Right lobe of liver (tissue), 6 donors: Measurements from ENCODE around the gene ATP1A1. TPM values are rescaled to one million over a fixed set of nuclear protein-coding genes. Genes with fewer than 3 reads are reported as not detected.

ENCODE experiments used
- ATAC-seq, 4 donors: fragments of 200-7000 bp; cut with Tn5 transposase; one replicate each; pipeline ENCODE4 v1.9.1; 2020; ENCODE audit warnings: mild to moderate bottlenecking in 4 of 4, moderate library complexity in 4 of 4
- DNase-seq, 3 donors: peaks; one replicate each; pipeline ENCODE4 v3.0.0-alpha.2; 2020
- H3K27ac ChIP-seq, 3 donors: fragments of 200-600 bp; one replicate each; pipeline ENCODE4 v1.8.0; 2022
- H3K27me3 ChIP-seq, 2 donors: fragments of 200-600 bp; one replicate each; pipeline ENCODE4 v1.8.0; 2022
- H3K36me3 ChIP-seq, 4 donors: fragments of 200-600 bp; sonication (generic) in 1 of 4; one replicate each; pipeline versions ENCODE4 v1.5.1 to v1.8.0; 2017 to 2022; ENCODE audit warnings: control low read depth in 1 of 4
- H3K4me1 ChIP-seq, 4 donors: fragments of 200-600 bp; sonication (generic) in 1 of 4; one replicate each; pipeline versions ENCODE4 v1.5.1 to v1.8.0; 2017 to 2022; ENCODE audit warnings: control low read depth in 1 of 4
- H3K4me3 ChIP-seq, 3 donors: fragments of 200-600 bp; one replicate each; pipeline ENCODE4 v1.8.0; 2022
- H3K9me3 ChIP-seq, 4 donors: fragments of 200-600 bp; sonication (generic) in 1 of 4; one replicate each; pipeline versions ENCODE4 v1.5.1 to v1.8.0; 2017 to 2022; ENCODE audit warnings: control low read depth in 1 of 4
- POLR2A ChIP-seq: fragments of 450-650 bp; IDR thresholded peaks from one replicate; pipeline ENCODE4 v1.6.1; 2017; ENCODE audit warnings: antibody characterized with exemption, mild to moderate bottlenecking
- WGBS: methylation state at CpG from one replicate; pipeline ENCODE4 v1.1.6; 2018; ENCODE audit warnings: low coverage, low lambda C conversion rate; ENCODE audit not compliant: insufficient coverage; ENCODE audit errors: missing lambda C conversion rate; 5-methylcytosine and 5-hydroxymethylcytosine counted together
- intact Hi-C, 2 donors: fragments of 100-400 bp; cut with DNase I; formaldehyde crosslinking; loops; one replicate each; pipeline versions ENCODE4 v1.11.2 to v1.14.1; 2022
- total RNA-seq, 6 experiments: library from RNA; depleted of rRNA in 2 of 6; stranded (reverse); fragments of >200 nt in 2 of 6; fragmentation: NEBNext Ultra II Directional in 3 of 6; extraction: Animal tissue kit (Norgen Biotek cat#: 25700) in 3 of 6; gene quantifications; one replicate each; pipeline versions ENCODE4 v1.1.0 to v1.2.4, GENCODE V29; 2016 to 2023
- TF ChIP-seq, protein P1 (sequence below), 4 donors: fragments of 200-600 bp in 3 of 4; fragments of 450-650 bp in 1 of 4; IDR thresholded peaks; one replicate each; pipeline versions ENCODE4 v1.5.1 to v1.8.0; 2016 to 2022; ENCODE audit warnings: antibody characterized with exemption in 4 of 4, mild to moderate bottlenecking in 2 of 4
- donor health status: DM: no; HTN: yes; CAD: no.
- donor health status: DM: no; HTN: no; CAD: no.
- donor health status: DM: no; HTN: no; CAD: no.
- donor health status: DM: no; HTN: yes; CAD: no.
- donor health status: DM: no; HTN: yes; CAD: no.

The ATP1A1 gene
- total RNA-seq, 6 experiments from 2014 or later: 83.6 to 153 (median 121) TPM

DNA sequence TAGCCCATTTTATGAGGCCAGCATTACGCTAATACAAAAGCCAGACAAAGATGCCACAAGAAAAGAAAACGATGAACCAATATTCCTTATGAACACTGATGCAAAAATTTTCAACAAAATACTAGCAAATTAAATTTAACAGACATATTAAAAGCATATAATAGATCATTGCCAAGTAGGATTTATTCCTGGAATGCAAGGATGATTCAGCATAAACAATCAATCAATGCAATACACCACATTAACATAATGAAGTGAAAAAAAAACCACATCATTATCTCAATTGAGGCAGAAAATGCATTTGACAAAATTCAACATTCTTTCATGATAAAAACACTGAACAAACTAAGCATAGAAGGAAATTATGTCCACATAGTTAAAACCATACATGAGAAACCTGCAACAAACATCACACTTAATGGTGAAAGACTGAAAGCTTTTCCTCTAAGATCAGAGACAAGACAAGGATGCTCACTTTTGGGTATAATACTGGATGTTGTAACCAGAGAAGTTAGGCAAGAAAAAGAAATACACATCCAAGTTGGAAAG is 22.9 kb upstream of the ATP1A1 start:
- TF ChIP-seq, protein P1, sequence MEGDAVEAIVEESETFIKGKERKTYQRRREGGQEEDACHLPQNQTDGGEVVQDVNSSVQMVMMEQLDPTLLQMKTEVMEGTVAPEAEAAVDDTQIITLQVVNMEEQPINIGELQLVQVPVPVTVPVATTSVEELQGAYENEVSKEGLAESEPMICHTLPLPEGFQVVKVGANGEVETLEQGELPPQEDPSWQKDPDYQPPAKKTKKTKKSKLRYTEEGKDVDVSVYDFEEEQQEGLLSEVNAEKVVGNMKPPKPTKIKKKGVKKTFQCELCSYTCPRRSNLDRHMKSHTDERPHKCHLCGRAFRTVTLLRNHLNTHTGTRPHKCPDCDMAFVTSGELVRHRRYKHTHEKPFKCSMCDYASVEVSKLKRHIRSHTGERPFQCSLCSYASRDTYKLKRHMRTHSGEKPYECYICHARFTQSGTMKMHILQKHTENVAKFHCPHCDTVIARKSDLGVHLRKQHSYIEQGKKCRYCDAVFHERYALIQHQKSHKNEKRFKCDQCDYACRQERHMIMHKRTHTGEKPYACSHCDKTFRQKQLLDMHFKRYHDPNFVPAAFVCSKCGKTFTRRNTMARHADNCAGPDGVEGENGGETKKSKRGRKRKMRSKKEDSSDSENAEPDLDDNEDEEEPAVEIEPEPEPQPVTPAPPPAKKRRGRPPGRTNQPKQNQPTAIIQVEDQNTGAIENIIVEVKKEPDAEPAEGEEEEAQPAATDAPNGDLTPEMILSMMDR (IDR thresholded peaks at IDR 0.05): no peak
- no peak for TF ChIP-seq POLR2A
- no peak overlapping the region for H3K4me3 ChIP-seq
- H3K27me3 ChIP-seq: no peaks in the 10 kb centered on the region
- intact Hi-C loops: no loop called here
- H3K27ac ChIP-seq: no peak overlapping the region
- WGBS: 92% methylated on average over 2 of the region's 2 CpGs
- no peaks in the 10 kb centered on the region for H3K9me3 ChIP-seq
- H3K36me3 ChIP-seq: no peaks in the 10 kb centered on the region
- no peaks in the 10 kb centered on the region for H3K4me1 ChIP-seq
- ATAC-seq (no peak), DNase-seq (no peak)

DNA sequence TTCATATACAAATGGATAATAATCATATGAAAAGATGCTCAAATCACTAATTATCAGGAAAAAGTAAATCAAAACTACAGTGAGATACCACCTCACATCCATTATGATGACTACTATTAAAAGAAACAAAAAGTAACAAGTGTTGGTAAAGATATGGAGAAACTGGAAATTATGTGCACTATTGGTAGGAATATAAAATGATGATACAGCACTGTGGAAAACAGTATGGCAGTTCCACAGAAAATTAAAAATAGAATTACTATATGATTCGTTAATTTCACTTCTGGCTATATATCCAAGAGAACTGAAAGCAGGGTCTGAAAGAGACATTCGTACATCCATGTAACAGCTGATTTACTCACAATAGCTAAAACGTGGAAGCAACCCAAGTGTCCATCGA is 21.1 kb upstream of the ATP1A1 start:
- 65% methylated on average over 4 of the region's 4 CpGs for WGBS
- ATAC-seq: no peak

DNA sequence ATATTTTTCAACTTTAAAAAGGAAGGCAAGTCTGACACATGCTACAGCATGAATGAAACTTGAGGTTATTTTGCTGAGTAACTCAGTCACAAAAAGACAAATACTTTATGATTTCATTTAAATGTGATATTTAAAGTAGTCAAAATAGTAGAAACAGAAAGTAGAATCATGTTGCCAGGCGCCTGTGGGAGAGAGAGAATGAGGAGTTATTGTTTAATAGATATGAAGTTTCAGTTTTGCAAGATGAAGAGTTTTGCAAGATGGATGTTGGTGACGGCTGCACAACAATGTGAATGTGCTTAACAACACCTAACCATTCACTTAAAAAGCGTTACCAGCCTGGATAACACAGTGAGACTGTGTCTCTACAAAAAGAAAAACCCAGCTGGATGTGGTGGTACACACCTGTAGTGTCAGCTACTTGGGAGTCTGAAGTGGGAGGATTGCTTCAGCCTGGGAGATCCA is 20.7 kb upstream of the ATP1A1 start:
- Histone ChIP-seq H3K27me3 (no peaks in the 10 kb centered on the region), H3K4me3 (no peak overlapping the region), H3K27ac (no peak overlapping the region), H3K9me3 (no peaks in the 10 kb centered on the region), H3K4me1 (no peaks in the 10 kb centered on the region), H3K36me3 (no peaks in the 10 kb centered on the region)
- intact Hi-C loops: no loop called here
- 48% methylated on average over 3 of the region's 3 CpGs for WGBS
- no peak for TF ChIP-seq POLR2A
- TF ChIP-seq, protein P1 (IDR thresholded peaks at IDR 0.05): no peak
- ATAC-seq (no peak), DNase-seq (no peak)

More for the DNA sequence above, 21.1 kb upstream of the ATP1A1 start:
- Histone ChIP-seq H3K4me3 (no peak overlapping the region), H3K27me3 (no peaks in the 10 kb centered on the region), H3K36me3 (no peaks in the 10 kb centered on the region), H3K27ac (no peak overlapping the region), H3K9me3 (no peaks in the 10 kb centered on the region), H3K4me1 (no peaks in the 10 kb centered on the region)
- intact Hi-C loops: no loop called here
- no peak for DNase-seq
- TF ChIP-seq, protein P1 (IDR thresholded peaks at IDR 0.05): no peak
- TF ChIP-seq POLR2A: no peak

DNA sequence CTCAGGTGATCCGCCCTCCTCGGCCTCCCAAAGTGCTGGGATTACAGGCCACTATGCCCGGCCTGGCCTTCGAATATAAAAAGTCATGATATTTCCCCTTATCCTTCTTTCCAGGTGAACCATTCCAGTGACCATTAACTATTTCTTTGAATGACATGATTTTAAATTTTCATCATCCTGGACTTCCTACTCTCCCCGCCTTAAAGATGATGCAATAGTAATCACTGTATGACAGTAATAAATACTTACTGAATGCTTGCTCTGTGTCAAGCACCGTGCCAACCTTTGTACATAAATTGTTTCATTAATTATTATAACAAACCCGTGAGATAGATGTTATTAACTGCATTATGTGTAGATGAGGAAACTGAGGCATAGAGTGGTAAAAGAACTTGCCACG is 19.9 kb upstream of the ATP1A1 start:
- Histone ChIP-seq H3K9me3 (no peaks in the 10 kb centered on the region), H3K4me3 (no peak overlapping the region), H3K4me1 (no peaks in the 10 kb centered on the region), H3K27me3 (no peaks in the 10 kb centered on the region), H3K36me3 (no peaks in the 10 kb centered on the region), H3K27ac (no peak overlapping the region)
- WGBS: 82% methylated on average over 6 of the region's 8 CpGs
- DNase-seq (no peak), ATAC-seq (no peak)
- intact Hi-C loops: no loop called here
- TF ChIP-seq, protein P1 (IDR thresholded peaks at IDR 0.05): no peak
- TF ChIP-seq POLR2A: no peak

DNA sequence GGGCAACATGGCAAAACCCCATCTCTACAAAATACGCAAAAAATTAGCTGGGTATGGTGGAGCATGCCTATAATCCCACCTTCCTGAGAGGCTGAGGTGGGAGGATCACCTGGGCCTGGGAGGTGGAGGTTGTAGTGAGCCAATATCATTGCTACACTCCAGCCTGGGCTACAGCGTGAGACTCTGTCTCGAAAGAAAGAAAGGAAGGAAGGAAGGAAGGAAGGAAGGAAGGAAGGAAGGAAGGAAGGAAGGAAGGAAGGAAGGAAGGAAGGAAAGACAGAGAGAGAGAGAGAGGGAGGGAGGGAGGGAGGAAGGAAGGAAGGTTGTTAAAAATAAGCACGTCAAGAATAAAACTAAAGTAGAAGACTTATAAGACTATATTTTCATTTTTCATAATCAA is 17.0 kb upstream of the ATP1A1 start:
- no peak for DNase-seq
- 49% methylated on average over 4 of the region's 4 CpGs for WGBS
- Histone ChIP-seq H3K36me3 (no peaks in the 10 kb centered on the region), H3K27ac (no peak overlapping the region), H3K9me3 (no peaks in the 10 kb centered on the region), H3K4me1 (no peaks in the 10 kb centered on the region), H3K4me3 (no peak overlapping the region), H3K27me3 (no peaks in the 10 kb centered on the region)
- no peak for TF ChIP-seq POLR2A
- TF ChIP-seq, protein P1 (IDR thresholded peaks at IDR 0.05): no peak
- intact Hi-C loops: no loop called here
- ATAC-seq: no peak
